Activated T-cell treated with anti-CD3 and anti-CD28 coated beads, Interleukin-2, amount 50 U/mL, for 1 hour (primary cell): ENCODE data around the gene SLC6A12.

ENCODE experiments used
- DNase-seq: peaks from one replicate; pipeline ENCODE4 v3.0.0-alpha.2; 2020

SLC6A12 gene

DNA sequence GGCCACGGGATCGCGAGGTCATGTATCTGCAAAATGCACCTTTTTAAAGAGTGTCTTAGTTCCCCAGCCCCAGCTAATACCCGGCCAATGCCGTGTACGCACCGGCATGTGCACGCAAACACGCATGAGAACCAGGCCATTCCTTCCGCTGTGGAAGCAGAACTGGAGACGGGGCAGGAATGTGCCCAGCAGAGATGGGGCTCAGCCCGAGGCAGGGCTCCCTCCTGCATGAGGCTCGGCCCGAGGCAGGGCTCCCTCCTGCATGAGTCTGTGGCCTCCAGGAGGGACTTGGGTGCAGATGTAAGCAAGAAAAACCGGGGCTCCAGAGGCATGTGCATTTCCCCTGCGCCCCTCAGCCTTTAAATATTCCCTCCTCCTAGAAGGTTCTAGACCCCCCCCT lies 38.2 kb downstream of the SLC6A12 start:
- no peak for DNase-seq

DNA sequence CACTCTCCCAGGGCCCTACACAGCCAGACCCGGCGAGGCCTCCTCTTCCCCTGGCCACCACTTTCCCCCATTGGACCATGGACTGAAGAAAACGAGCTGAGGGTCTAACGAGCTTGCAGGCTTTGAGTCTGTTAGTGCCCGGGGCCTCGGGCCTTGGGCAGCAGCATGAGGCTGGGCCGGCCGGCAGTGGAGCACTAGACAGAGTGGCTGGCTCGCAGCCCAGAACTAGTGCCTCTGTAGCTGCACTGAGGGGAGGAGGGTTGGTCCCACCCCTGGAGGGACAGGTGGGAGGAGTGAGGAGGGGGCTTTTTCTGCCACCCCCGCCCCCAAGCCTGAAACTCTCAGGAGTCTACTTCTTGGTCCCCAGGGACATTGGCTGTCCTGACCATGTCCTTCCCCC lies 38.7 kb downstream of the SLC6A12 start:
- DNase-seq, result no peak

DNA sequence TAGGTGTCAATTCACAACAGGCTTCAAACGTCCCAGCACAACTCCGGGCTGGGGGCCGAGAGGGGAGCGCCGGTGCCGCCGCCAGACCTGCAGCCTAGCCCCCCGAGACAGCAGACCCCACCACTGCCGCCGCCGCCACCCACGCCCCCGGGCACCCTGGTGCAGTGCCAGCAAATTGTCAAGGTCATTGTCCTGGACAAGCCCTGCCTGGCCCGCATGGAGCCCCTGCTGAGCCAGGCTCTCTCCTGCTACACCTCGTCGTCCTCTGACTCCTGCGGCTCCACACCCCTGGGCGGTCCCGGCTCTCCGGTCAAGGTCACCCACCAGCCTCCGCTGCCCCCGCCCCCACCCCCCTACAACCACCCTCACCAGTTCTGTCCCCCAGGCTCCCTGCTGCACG lies 39.4 kb downstream of the SLC6A12 start:
- no peak for DNase-seq

DNA sequence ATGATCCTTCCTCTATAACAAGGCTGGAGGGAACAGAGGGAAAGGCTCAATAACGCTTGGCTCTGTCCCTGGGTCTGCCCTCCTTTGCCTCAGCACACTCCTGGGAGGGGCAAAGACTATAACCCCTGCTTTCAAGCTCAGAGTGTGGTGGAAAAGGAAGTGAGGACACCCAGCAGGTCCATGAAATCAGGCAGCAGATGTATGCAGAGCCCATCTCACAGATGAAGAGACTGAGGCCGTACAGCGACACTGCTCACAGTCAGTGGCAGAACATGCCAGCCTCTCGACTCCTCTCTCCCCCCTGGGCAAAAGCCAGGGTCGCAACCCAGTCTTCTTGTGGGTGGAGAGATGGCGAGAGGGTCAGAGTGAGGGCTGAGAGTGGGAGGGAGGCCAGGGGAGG lies 39.8 kb downstream of the SLC6A12 start:
- no peak for DNase-seq

DNA sequence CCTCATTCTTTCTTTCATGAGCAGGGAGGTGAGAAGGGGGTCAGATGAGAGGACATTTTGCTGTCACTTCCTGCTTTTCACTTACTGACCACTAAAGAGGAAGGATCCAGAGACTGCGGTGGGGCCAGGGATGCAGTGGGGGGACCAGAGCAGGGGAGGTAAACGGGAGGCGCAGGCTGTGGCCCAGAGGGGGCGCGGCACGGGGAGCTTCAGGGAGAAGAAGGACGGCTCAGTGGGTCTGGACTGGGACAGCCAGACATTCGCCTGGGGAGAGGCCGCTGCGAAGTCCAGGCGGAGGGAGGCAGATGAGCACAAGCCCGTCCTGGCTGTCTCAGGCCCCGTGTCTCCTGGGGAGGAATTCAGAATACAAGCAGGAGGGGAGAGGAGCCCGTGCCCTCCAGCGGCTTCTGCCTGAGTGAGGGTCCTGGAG lies 41.2 kb downstream of the SLC6A12 start:
- no peak for DNase-seq

DNA sequence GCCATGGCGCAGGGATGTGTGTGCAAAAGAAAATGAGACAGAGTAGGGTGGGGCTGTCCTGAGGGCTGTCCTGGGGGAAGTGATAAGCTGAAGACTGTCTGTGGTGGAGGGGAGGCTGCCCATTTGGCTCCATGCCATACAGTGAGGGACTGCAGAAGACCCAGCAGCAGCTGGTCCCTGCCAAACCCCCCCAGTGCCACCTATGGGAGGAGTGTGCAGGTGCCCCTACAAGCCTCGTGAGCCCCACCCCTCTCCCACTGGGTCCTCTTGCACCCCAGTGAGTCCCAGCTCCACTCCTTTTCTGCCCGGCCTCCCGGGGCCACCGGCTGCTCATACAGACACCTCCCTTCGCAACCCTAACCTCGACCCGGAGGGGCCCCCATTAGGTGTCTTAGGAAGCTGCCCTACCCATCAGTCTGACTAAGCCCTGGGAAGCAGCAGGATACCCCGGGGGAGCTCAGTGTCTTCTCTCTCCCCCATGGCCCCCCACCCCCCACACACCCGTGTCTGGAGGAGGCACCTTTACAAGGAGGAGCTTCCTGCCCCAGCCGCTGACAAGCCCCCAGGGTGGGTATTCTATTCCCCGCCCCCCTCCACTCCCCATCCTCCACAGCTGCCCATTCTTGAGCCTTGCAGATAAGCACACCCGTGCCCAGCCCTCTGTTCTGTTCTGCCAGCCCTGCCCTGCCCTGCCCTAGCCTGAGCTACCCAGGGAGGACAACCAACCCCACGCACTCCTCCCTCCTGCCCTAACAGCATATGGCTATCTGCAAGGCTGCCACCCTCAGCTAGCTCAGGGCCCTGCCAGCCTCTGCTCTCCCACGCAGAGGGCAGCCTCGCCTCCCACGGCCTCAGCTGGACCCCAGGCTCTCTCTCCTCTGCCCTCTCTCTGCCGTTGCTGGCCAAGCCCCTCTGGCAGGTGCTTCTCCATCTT lies 41.9 kb downstream of the SLC6A12 start:
- DNase-seq, result no peak

DNA sequence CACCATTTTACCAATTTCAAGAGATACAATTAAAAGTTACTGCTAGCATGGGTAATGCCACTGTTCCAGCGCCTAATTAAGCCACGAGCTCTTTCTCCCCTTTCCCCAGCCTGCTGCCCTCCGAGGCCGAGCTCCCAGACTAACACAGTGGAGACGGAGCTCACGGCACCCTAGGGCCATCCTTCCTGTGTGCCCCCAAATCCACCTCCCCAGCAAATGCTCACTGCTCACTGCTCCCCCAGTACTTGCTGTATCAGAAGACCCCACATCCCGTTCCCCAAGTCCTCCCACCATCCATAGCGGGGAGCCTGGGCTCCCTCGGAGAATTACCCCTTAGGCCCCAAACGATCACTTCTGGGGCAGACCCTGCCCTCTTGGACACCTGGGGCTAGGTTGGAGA lies 42.7 kb downstream of the SLC6A12 start:
- no peak for DNase-seq

- DNase-seq, result no peak
Observed at GRCh38 chr12:170371-171225, 43.4 kb downstream of the SLC6A12 start.

DNA sequence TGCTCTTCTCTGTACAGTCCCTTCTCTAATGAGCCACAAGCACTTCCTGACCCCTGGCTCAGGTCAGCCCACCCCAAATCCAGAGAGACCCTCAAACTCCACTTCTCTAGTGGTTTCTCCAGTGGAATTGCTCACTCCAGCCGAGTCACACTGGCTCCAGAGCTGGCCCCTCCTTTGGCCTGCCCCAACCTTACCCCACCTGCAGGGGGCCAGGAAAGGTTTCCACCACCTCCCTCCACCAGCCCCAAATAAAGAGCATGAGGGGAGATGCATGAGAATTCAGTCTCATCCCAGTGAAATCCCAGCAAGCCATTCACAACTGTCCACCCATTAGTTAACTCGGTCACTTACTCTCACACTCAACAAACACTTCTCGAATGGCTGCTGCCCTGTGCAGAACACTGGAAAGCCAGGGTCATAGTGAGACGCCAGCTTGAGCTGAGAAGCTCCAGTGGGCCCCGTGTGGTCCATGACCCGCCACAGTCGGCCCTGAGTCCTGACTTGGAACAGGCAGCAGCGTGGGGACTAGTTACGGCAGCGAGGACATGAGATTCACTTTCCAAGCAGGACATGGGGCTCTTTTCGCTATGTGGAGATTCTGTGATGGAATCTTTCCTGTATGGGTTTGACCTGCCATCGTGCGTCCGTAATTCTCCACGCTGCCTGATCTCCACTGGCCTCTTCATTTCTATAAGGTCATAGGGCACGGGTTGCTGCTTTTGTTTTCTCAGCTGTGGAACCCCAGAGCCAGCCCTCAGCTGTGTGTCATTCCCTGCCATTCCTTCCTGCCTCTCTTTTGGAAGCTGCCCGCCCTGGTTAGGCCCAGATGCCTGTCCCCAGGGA lies 44.2 kb downstream of the SLC6A12 start:
- DNase-seq, result no peak

- DNase-seq, result no peak
Observed at GRCh38 chr12:168763-169525, 45.0 kb downstream of the SLC6A12 start.

GRCh38 chr12:167959-168600 lies 45.9 kb downstream of the SLC6A12 start:
- DNase-seq, result no peak

GRCh38 chr12:166425-167075 lies 47.4 kb downstream of the SLC6A12 start:
- DNase-seq, result no peak

DNA sequence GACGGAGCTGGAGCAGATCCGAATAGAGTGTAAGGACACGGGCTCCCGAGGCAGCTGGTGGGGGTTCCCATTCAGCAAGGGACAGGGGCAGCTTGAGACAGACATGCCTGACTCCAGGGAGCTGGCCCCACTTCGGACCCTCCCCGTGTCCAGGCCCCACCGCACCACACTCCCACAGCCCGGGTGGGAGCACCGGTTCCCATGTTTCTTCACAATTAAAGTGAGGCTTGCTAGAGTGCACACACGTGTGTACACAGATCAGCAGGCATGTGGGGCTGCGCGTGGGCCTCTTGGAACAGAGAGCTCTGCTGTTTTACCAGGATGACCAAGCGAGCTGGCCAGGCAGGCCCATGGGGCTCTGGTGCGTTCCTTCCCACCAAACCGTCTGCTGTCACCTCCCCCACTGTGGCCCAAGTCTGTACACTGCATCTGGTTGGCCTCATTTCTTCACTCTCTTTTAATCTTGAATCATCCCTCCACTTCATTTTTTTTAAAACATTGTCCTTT lies 48.0 kb downstream of the SLC6A12 start:
- DNase-seq, result no peak

GRCh38 chr12:164207-164606 lies 49.8 kb downstream of the SLC6A12 start:
- no peak for DNase-seq

GRCh38 chr12:163406-163986 lies 50.5 kb downstream of the SLC6A12 start:
- DNase-seq, result no peak

DNA sequence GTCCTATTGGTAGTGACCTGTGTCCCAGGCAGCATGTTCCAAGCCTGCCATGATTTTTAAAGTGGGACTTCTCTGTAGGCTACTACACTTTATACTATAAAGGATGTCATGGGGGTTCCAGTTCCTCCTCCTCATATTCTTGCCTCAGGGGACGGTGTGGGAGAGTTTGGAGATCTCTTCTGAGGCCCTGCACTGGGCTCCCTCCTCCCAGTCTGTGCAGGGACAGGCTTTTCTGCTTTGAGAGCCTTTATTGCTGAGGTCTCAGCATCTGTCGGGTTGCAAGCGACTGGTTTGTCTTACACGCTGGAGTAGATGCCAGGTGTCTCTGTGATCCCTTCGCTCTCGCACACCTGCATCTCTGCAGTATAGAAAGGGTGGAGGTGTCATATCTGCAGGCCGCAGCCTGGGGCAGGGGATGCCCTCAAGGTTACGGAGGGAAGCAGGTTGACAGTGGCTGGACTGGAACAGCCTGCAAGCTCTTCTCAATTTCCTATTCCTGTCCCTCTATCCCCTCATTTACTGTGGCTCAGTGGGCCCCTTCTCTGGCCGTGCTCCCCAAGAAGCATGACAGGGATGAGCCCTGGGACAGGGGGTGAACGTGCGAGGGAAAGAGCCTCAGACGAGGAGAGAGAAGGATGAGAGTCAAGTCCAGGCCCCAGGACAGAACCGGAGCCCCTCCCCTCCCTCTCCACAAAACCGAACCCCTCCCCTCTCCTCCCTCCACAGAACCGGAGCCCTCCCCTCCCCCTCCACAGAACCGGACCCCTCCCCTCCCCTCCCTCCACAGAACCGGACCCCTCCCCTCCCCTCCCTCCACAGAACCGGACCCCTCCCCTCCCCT lies 51.3 kb downstream of the SLC6A12 start:
- no peak for DNase-seq

DNA sequence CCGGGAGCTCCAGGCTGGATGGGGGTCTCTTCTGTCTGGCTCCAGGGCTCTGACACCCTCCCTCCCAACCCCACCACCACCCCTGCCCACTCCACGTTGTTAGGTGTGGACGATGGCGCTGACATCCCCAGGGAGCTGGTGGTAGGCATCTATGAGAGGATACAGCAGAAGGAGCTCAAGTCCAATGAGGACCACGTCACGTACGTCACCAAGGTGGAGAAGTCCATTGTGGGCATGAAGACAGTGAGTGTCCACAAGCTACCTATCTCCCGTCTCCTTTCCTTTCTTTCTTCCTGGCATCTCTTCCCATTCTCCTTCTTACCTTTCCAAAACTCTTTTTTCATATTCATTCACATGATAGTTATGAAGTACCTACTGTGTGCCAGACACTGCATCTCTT lies 52.1 kb downstream of the SLC6A12 start:
- no peak for DNase-seq

- no peak for DNase-seq
Observed at GRCh38 chr12:160858-161257, 53.1 kb downstream of the SLC6A12 start.

- no peak for DNase-seq
Observed at GRCh38 chr12:159156-159782, 54.7 kb downstream of the SLC6A12 start.
